GM19397 (cell line): ENCODE measurements around the gene PLAU.
"Not testable (repeated sequence)": the region's sequence is repeated elsewhere in the genome, so short reads cannot be mapped to it uniquely, and the experiment has no call there.

Source experiments
- ATAC-seq: cut with Tn5 transposase; IDR thresholded peaks from one replicate; pipeline ENCODE4 v1.9.1; 2021; ENCODE audit warnings: mild to moderate bottlenecking, moderate library complexity; ENCODE audit not compliant: unreplicated experiment

The PLAU gene

DNA sequence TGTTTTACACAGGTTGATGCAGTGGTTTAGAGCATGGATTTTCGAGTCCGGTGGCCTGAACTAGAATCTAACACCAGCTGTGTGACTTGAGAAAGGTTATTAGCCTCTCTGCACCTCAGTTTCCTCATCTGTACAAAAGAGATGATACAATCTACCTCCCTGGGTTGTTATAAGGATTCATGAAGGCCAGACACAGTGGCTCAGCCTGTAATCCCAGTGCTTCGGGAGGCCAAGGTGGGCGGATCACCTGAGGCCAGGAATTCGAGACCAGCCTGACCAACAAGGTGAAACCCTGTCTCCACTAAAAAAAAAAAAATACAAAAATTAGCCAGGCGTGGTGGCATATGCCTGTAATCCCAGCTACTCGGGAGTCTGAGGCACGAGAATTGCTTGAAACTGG lies 8.5 kb downstream of the PLAU start:
- not testable (repeated sequence) for ATAC-seq

DNA sequence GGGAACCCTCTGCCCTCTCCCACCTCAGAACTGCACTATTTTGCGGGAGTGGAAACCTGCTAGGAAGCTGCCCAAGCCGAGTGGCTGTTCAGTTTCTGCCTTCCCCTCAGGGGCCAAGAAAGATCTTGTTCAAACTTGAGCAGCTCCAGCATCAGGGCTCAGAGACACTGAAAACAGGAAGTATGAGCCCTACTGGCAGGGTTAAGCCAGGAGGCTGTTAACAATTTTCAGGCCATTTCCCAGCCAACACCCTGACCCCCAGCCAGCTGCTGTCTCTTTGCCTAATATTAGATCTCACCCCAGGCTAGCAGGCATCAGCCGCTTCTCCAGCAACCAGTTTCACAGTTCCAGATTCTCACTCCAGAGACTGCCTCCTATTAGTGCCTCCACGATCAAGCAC lies 9.2 kb downstream of the PLAU start:
- no peak for ATAC-seq

DNA sequence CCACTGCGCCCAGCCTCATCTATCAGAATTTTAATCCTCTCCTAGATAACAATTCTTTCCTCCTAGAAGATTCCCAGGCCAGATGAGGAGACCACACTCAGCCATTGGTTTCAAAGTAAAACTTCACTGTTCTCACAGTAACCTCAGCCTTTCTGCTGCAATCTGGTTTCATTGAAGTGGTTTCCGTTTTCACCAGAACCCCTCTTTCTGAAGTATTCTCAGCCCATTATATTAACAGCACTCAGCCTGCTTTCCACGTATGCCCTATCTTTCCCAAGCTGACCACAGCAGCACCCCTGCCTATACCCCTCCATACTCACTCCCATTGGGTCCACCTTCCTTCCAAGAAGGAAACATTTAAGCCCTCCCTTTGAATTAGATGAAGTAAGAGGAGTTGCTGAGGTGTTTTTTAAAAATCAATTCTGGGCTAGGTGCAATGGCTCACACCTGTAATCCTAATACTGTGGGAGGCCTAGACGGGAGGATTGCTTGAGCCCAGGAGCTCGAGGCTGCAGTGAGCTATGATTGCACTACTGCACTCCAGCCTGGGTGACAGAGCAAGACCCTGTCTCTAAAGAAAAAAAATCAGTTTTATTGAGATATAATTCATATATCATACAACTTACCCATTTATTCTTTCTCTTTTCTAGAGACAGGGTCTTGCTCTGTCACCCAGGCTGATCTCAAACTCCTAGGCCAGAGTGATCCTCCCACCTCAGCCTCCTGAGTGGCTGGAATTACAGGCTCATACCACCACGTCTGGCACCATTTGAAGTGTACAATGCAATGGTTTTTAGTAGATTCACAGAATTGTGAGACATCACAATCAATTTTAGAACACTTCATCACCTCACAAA lies 11.3 kb downstream of the PLAU start:
- ATAC-seq: no peak

DNA sequence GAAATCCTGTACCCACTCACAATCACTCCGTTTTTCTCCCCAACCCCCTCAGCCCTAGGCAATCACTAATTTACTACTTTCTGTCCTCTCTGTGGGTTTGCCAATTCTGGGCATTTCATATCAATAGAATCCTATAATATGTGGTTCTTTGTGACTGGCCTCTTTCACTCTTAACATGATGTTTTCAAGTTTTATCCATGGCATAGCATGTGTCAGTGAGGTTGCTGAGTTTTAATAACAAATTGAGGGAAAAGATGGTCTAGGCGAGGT lies 11.9 kb downstream of the PLAU start:
- ATAC-seq: no peak

DNA sequence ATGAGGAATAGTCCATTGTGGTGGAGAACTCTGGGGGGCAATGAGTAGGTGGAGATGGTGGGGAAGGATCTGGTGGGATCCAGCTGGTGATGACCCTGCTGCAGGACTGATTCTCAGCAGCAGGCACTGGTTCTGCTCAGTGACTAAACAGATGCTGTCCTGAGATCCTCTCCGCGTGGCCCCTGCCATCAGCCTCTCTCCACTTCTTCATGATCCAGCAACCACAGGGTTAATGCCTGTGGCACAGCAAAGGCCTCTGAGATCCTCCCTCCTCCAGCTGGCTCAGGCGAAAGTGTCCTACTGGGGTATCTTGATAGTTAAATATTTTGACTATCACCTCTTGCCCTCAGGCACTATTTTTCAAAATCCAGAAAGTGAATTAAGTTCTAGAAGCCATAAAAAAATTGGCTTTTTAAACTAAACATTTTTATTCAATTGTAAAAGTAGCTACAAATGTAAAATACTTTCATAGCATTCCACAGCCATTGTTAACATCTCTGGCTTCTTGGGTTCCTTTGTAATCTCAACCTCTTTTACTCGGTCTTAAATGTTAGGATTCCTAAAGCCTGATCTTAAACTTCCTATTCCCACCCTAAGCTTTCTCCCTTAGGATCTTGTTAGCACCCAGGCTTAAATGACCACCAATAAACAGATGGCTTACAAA lies 13.1 kb downstream of the PLAU start:
- no peak for ATAC-seq

DNA sequence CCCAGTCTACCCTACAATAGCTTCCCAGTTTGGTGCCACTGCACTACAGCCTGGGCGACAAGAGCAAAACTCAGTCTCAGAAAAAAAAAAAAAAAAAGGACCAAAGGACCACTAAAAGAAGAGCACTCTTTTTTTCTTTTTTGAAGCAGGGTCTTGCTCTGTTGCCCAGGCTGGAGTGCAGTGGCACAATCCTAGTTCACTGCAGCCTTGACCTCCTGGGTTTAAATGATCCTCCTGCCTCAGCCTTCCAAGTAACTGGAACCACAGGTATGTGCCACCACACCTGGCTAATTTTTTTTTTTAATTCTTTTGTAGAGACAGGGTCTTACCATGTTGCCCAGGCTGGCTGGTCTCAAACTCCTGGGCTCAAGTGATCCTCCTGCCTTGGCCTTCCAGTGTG lies 14.0 kb downstream of the PLAU start:
- no peak for ATAC-seq

DNA sequence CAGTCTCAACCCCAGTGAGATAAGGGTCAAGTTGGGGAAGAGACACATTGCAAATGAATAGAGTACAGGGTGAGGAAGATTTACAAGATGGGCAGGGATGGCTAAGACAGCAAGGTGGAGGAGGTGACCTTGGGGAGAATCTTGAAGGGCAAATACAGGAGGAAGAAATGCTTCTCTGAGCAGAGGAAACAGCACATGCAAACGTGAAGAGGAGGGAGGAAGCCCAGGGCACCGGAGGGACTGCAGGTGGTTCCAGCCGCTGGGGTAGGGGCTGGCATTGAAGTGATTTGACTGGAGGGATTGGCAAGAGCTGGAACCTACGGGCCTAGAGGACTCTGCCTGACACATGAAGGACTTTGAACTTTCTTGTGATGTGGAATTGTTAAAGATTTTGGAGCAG lies 14.6 kb downstream of the PLAU start:
- ATAC-seq: no peak

DNA sequence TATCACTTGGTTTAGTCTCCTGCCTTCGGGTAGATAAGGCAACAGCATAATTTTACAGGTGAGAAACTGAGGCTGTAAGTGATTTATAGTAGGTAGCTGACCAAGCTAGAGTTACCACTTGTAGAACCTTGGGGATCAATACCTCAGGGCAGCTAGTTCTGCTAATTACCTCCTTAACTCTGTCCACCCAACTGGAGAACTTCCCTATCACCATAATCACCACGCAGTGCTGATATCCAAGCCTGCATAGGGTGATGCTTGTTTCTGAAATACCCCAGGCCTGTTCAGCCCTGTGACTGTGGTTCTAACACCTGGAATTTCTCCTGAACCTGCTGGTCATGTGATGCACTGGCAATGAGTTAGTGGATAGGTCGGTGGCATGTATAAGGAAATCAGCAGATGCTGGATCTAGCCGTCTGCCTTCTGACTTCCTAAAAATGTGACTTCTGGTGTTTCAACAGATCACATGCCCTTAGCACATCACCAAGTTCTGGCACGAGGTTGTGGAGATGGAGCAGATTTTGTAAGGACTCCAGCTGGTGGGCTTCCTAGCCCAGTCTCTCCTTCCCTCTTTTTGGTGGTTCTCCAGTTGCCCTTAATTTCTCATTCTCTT lies 15.3 kb downstream of the PLAU start:
- ATAC-seq: no peak

DNA sequence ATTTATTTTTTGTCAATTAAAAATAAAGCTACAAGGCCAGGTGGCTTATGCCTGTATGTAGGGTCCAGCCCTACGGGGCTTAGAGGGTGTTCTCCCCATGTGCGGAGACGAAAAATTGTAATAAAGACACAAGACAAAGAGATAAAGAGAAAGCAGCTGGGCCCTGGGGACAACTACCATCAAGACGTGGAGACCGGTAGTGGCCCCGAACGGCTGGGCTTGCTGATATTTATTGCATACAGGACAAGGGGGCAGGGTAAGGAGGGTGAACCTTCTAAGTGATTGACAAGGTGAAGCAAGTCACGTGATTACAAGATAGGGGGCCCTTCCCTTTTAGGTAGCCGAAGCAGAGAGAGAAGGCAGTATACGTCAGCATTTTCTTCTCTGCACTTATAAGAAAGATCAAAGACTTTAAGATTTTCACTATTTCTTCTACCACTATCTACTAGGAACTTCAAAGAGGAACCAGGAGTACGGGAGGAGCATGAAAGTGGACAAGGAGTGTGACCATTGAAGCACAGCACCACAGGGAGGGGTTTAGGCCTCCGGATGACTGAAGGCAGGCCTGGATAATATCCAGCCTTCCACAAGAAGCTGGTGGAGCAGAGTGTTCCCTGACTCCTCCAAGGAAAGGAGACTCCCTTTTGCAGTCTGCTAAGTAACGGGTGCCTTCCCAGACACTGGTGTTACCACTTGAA lies 19.8 kb downstream of the PLAU start:
- not testable (repeated sequence) for ATAC-seq

DNA sequence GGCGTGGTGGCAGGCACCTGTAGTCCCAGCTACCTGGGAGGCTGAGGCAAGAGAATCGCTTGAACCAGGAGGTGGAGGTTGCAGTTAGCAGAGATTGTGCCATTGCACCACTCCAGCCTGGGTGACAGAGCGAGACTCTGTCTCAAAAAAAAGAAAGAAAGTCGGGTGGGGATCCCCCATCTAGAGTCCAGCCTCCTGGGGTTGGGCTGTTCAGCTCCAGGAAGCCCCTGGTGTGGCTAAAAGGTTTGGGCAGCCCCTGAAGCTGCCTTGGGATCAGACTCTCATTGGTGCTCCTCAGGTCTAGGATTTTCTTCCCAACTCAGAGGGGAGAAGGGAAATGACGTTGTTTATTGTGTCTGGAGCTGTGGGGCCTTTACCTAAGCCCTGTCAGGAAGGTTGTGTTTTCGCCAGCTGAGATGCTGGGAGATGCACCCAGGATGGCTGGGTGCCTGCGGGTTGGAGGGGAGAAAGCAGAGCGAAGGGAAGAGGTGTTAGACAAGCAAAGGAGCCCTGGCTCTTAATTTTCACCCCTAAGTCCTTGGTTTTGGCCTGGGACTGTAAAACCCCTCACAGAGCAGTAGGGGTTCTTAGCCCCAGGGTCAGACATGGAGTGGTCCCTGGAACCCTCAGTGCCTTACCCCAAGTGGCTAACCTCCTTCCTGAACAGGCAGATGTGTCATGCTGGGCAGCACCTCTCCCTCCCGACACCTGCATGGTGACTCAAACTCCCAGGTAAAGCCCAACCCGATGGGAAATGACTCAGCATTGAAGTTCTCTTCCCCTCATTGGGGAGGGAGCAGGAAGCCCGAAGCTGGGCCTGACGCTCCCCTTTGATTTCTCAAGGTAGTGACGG lies 21.1 kb downstream of the PLAU start:
- ATAC-seq: peak; percentile 62

DNA sequence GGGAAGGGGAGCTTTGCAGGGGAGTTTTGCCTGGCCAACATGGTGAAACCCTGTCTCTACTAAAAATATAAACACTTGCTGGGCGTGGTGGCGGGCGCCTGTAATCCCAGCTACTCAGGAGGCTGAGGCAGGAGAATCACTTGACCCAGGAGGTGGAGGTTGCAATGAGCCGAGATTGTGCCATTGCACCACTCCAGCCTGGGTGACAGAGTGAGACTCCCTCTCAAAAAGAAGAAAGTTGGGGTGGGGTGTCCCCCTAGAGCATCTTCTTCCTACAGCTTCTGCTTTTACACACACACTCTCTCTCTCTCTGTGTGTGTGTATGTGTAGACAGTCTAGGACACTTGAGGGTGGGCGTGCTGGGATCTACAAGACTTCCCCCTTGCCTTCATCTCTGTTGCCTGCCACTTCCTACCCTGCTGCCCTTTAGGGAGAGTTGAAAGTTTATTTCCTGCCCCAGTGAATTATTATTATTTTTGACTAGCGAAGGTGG lies 21.7 kb downstream of the PLAU start:
- ATAC-seq: no peak

DNA sequence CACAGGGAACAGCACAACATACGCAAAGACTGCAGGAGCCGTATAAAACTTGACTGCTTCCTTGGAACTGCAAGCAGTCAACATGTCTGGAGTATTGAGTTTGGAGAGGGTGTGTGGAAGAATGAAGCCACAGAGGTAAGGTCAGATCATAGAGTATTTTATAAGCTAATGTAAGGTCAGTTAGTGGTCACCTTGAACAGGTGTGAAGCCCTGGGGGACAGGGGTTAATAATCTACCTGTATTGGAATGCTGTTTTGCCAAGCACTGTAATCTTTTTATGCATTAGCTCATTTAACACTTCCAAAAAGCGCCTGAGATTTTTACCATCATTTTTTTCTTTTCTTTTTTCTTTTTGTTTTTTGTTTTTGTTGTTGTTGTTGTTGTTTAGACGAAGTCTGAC lies 23.1 kb downstream of the PLAU start:
- no peak for ATAC-seq

DNA sequence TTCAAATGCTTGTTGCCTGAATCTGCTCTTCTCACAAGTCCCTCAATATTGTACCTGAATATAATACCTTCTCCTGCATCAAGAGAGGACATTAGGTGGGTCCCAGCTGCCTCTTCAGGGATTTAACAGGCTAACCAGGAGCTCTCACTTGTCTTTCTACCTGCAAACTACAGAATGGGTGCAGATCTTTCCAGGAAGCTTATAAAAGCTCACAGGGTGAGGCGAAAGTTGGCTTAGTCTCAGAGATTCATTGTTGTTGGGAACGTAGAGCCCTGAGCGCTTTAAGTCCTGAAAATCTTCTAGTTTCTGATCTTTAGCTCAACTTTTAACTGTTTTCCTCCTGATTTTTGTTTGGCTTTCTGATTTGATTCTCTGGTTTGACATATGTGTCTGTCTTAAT lies 25.0 kb downstream of the PLAU start:
- ATAC-seq: no peak

DNA sequence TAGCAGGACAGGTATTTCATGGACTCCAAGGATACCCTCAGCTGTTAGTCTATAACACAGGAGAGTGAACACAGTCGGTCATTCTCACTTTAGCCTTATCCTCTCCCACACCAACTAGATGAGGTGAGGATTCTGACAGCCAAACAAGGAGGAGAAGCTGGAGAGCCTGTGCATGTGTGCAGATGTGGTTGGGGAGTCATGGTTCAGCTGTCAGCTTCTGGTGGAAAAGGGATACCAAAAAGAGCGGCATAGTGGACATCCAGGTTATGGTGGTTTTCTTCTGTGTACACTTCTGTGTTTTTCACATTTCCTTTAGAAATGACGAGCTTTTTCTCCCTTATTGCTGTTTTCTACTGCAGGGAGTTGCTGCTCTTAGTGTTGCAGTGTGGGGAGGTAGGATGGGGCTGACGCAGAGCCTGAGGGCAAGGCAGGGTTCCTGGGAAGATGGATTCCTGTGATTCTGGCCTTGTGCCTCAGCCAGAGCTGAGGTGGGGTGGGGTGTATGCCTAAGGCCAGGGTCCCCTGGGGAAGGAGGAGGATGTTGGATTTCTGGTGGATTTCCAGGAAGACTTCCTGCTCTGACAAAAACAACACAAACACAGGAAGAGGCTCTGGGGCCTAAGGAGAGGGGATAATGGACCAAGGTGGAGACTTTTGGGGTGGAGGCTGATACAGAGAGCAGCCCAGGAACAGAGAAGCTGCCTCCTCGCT lies 26.6 kb downstream of the PLAU start:
- no peak for ATAC-seq

DNA sequence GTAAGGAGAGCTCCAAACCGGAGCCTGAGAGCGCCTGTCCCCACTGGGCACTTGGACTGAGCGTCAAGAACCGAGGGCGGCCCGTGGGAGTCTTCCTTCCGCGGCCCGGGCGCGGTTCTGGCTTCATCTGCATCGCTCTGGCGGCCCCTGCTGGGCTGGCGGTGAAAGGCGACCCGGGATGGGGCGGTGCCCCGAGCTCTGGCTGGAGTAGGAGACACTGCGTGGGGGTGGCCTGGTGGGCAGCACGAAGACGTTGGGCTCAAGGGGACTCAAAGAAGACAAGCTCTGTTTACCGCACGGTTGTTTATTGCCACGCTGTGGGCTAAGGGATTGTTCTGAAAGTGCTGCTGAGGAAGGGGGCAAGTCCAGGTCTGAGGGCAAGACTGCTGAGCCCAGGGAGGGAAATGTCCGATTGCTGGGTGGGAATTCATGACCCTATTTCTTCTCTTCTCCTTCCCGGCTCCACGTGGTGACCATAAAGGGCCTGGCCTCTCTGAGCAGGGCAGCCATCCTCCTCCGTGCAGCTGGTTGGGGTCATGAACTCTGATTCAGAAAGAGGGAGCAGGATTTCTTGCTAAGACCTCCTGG lies 29.8 kb downstream of the PLAU start:
- ATAC-seq: peak; percentile 77

DNA sequence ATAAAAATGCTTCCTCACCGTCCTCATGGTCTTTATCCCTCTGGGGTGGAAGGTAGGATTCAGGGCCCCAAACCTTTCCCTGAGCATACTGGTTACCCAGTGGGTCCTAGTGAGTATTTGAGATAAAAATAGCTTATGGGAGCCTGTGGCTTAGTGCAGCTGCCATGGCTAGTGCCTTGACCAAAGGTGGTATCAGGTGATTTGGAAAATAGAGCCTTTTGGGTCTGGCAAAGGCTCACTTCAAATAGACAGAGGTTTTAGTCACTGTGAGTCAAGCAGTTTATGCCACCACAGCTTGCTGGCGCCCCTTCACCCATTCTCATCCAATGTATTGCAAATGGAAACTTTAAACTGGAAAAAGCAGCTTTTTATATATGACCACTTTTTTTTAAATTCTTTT lies 30.4 kb downstream of the PLAU start:
- ATAC-seq: no peak

DNA sequence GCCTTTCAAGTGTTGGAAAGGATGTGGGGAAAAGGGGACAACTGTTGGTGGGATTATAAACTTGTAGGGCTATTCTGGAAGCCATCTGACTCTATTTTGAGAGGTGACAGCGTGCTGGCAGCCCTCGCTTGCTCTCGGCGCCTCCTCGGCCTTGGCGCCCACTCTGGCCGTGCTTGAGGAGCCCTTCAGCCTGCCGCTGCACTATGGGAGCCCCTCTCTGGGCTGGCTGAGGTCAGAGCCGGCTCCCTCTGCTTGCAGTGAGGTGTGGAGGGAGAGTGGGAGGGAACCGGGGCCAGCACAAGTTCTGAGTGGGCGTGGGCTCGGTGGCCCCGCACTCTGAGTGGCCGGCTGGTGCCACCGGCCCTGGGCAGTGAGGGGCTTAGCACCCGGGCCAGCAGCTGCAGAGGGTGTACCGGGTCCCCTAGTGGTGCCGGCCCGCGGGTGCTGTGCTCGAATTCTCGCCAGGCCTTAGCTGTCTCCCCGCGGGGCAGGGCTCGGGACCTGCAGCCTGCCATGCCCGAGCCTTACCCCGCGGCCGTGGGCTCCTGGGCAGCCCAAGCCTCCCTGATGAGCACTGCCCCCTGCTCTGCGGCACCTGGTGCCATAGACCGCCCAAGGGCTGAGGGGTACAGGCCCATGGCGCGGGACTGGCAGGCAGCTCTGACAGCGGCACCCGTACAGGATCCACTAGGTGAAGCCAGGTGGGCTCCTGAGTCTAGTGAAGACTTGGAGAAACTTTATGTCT lies 33.6 kb downstream of the PLAU start:
- ATAC-seq: no peak

DNA sequence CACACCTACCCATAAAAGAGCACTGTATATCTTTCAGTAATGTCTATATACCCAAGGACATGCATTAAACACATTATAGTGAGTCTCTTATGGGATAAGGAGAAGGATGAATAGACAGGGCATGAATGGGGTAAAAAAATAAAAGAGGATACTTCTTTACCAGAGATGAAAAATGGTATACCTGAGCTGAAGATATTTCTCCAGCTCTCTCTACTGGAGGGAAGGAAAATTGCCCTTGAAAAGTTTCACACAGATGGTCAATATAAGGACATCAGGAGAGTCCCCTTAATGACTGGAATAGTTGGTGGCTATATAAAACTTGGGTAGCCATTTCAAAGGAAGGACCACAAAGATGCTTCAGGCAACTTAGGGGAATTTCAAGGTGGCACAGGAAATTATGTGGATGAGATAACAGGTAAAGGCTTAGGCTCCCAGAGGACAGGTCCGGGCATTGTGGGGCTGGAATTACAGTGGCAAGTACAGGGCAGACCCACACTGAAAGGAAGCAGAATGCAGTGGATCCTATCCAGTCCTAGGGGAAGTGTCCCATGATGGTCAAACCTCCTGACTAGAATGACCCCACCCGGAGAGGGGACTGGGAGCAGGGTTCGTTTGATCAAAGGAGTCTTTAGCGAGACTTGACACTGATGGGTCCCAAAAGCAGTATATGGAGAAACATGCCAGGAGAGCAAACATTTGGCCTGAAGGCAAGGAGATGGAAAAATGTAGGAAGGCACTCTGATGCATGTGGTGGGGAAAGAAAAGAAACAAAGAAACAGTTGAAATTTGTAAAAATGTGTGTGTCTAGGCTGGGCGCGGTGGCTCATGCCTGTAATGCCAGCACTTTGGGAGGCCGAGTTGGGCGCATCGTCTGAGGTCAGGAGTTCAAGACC lies 35.6 kb downstream of the PLAU start:
- no peak for ATAC-seq
